HepG2 (cell line): ENCODE results near the gene DNM3. TPM values are rescaled to one million over a fixed set of nuclear protein-coding genes. Genes with fewer than 3 reads are reported as not detected.

Experiments used
- ATAC-seq: fragments of 200-7000 bp; cut with Tn5 transposase; 3 replicates; pipeline ENCODE4 v1.9.1; 2020; ENCODE audit warnings: mild to moderate bottlenecking, moderate library complexity
- BruUV-seq: library from RNA; stranded (reverse); fragments of 400-500 nt; replicated peaks from 2 replicates; lab custom pipeline; 2021; lab: Mats Ljungman, UMichigan
- CTCF ChIA-PET: fragments of 300-600 bp; formaldehyde crosslinking; extraction: SDS; loops from one replicate; lab custom pipeline; 2021; ENCODE audit warnings: low total read pairs, inconsistent platforms, low intra/inter-chr PET ratio; lab: Yijun Ruan, JAX
- POLR2A ChIA-PET: fragments of 350-600 bp; sonication (Branson Sonifier 250); formaldehyde crosslinking; loops from one replicate; lab custom pipeline; 2020; ENCODE audit warnings: antibody characterized with exemption, inconsistent platforms; lab: Yijun Ruan, JAX
- DNase-seq: peaks from one replicate; pipeline ENCODE4 v3.0.0-alpha.2; 2015; ENCODE audit warnings: low spot score
- FAIRE-seq: peaks from 3 replicates; lab custom pipeline; 2011; peaks lifted over from hg19 to GRCh38; lab: Jason Lieb, UNC
- H2AFZ ChIP-seq: one replicate; pipeline ENCODE4 v1.6.1; 2011; ENCODE audit warnings: low read length, inconsistent platforms
- H3K27ac ChIP-seq: fragments of 300-600 bp; 3 replicates; pipeline ENCODE4 v1.8.0; 2011; ENCODE audit warnings: mixed run types, mild to moderate bottlenecking, mixed read lengths, low read length, inconsistent platforms; ENCODE audit not compliant: insufficient read depth; ENCODE audit errors: extremely low read length
- H3K27me3 ChIP-seq, 2 experiments: fragments of 200-600 bp in 1 of 2; 2 replicates in 1 of 2; 3 replicates in 1 of 2; pipeline versions ENCODE4 v1.6.0 to v1.8.0; 2011; ENCODE audit warnings: low read length in 2 of 2, mild to moderate bottlenecking in 2 of 2, moderate library complexity in 2 of 2, inconsistent platforms in 1 of 2; ENCODE audit not compliant: insufficient read depth in 2 of 2, control insufficient read depth in 1 of 2
- H3K36me3 ChIP-seq, 2 experiments: fragments of 200-600 bp in 1 of 2; replicated peaks in 1 of 2; 2 replicates in 1 of 2; 3 replicates in 1 of 2; pipeline versions ENCODE4 v1.5.1 to v1.8.0; 2011; ENCODE audit warnings: low read length in 2 of 2, inconsistent platforms in 1 of 2; ENCODE audit not compliant: insufficient read depth in 2 of 2, control insufficient read depth in 1 of 2
- H3K4me1 ChIP-seq: 2 replicates; pipeline ENCODE4 v1.5.1; 2012; ENCODE audit warnings: low read length, inconsistent platforms; ENCODE audit not compliant: insufficient read depth
- H3K4me2 ChIP-seq: 2 replicates; pipeline ENCODE4 v1.6.0; 2011; ENCODE audit warnings: low read depth, low read length, inconsistent platforms
- H3K4me3 ChIP-seq, 3 experiments: fragments of 200-600 bp in 1 of 3; sonication (generic), shearing (Covaris generic) in 1 of 3; replicated peaks in 1 of 3; 2 replicates each; pipeline ENCODE4 v1.5.1; 2011 to 2016; ENCODE audit warnings: low read length in 3 of 3, inconsistent platforms in 2 of 3, low read depth in 2 of 3, mild to moderate bottlenecking in 2 of 3, control low read depth in 1 of 3, mixed read lengths in 1 of 3; ENCODE audit not compliant: insufficient read depth in 1 of 3
- H3K79me2 ChIP-seq: one replicate; pipeline ENCODE4 v1.6.1; 2011; ENCODE audit warnings: low read length, inconsistent platforms; ENCODE audit not compliant: insufficient read depth
- H3K9ac ChIP-seq: 2 replicates; pipeline ENCODE4 v1.6.0; 2011; ENCODE audit warnings: mild to moderate bottlenecking, low read depth, low read length, inconsistent platforms; ENCODE audit not compliant: insufficient read depth
- H3K9me3 ChIP-seq: 2 replicates; pipeline ENCODE4 v1.5.1; 2012; ENCODE audit warnings: mild to moderate bottlenecking, low read length
- H4K20me1 ChIP-seq: 2 replicates; pipeline ENCODE4 v1.6.0; 2011; ENCODE audit warnings: inconsistent platforms, mild to moderate bottlenecking, low read length, moderate library complexity; ENCODE audit not compliant: insufficient read depth
- ERF ChIP-seq: IDR thresholded peaks from 2 replicates; pipeline ENCODE4 v1.6.1; 2018; ENCODE audit warnings: missing biosample characterization, missing genetic modification reagents
- FOXA3 ChIP-seq: IDR thresholded peaks from 2 replicates; pipeline ENCODE4 v1.6.1; 2016; ENCODE audit warnings: missing genetic modification reagents, missing compliant biosample characterization
- IRF2 ChIP-seq: IDR thresholded peaks from 2 replicates; pipeline ENCODE4 v1.6.1; 2018; ENCODE audit warnings: missing genetic modification reagents, missing compliant biosample characterization
- RORA ChIP-seq: sonication (generic); formaldehyde crosslinking; IDR thresholded peaks from 2 replicates; pipeline ENCODE4 v1.5.0; 2020; ENCODE audit warnings: mild to moderate bottlenecking, missing genetic modification reagents, moderate library complexity
- SRY ChIP-seq: sonication (generic); formaldehyde crosslinking; IDR thresholded peaks from 2 replicates; pipeline ENCODE4 v1.8.0; 2022; ENCODE audit warnings: mild to moderate bottlenecking, missing genetic modification reagents
- U2AF1 ChIP-seq: fragments of 200-400 bp; formaldehyde crosslinking; optimal IDR thresholded peaks from 2 replicates; pipeline ENCODE3; 2017; ENCODE audit warnings: mild to moderate bottlenecking, low read depth, low read length
- ZBTB20 ChIP-seq: sonication (generic); formaldehyde crosslinking; IDR thresholded peaks from 2 replicates; pipeline ENCODE4 v1.8.1; 2023; ENCODE audit warnings: missing genetic modification reagents, low read depth, mild to moderate bottlenecking, borderline replicate concordance
- ZNF33A ChIP-seq: sonication (generic); formaldehyde crosslinking; IDR thresholded peaks from 2 replicates; pipeline ENCODE4 v1.5.1; 2020; ENCODE audit warnings: missing genetic modification reagents, mild to moderate bottlenecking, moderate library complexity, borderline replicate concordance
- ZNF510 ChIP-seq: sonication (generic); formaldehyde crosslinking; IDR thresholded peaks from 2 replicates; pipeline ENCODE4 v1.4.0; 2020; ENCODE audit warnings: low read depth, mild to moderate bottlenecking, missing genetic modification reagents
- ZNF670 ChIP-seq: sonication (generic); formaldehyde crosslinking; IDR thresholded peaks from 2 replicates; pipeline ENCODE4 v1.8.0; 2022; ENCODE audit warnings: mild to moderate bottlenecking, missing genetic modification reagents, borderline replicate concordance
- ZNF678 ChIP-seq: sonication (generic); formaldehyde crosslinking; IDR thresholded peaks from 2 replicates; pipeline ENCODE4 v1.4.0; 2020; ENCODE audit warnings: mild to moderate bottlenecking, missing genetic modification reagents
- ZNF737 ChIP-seq: sonication (generic); formaldehyde crosslinking; IDR thresholded peaks from 2 replicates; pipeline ENCODE4 v1.5.0; 2020; ENCODE audit warnings: missing genetic modification reagents, mild to moderate bottlenecking, borderline replicate concordance
- WGBS: methylation state at CpG from one replicate; pipeline ENCODE4 v1.1.6; 2017; ENCODE audit warnings: low lambda C conversion rate; 5-methylcytosine and 5-hydroxymethylcytosine counted together
- in situ Hi-C: cut with HindIII; loops from 2 replicates; pipeline ENCODE4 v1.10.0; 2017; ENCODE audit warnings: low pct_unique_long_range_greater_than_20kb; ENCODE audit not compliant: extremely low pct_ligation_motif_present
- intact Hi-C: fragments of 100-400 bp; cut with micrococcal nuclease; formaldehyde crosslinking; loops from one replicate; pipeline ENCODE4 v1.10.0; 2022; ENCODE audit not compliant: unreplicated experiment
- polyA plus RNA-seq, 8 experiments: library from polyadenylated mRNA; depleted of rRNA in 3 of 8; stranded (reverse) in 7 of 8; unstranded in 1 of 8; fragments of >200 nt; fragmentation: Illumina TruSeq in 4 of 8; extraction: Trizol in 4 of 8; gene quantifications; 2 replicates each; pipeline versions ENCODE4 v1.2.1 to v1.2.3, GENCODE V29; 2011 to 2016; ENCODE audit warnings: low read depth in 4 of 8, missing spikeins in 1 of 8, mixed read lengths in 1 of 8; ENCODE audit not compliant: insufficient read depth in 1 of 8
- total RNA-seq, 5 experiments: library from RNA; depleted of rRNA; stranded (reverse); fragments of >200 nt; fragmentation: Illumina TruSeq; extraction: Trizol; gene quantifications; 2 replicates each; pipeline ENCODE4 v1.2.3, GENCODE V29; 2016; ENCODE audit warnings: low read depth in 1 of 5
- TF ChIP-seq, protein P1 (sequence below): sonication (generic); formaldehyde crosslinking; IDR thresholded peaks from 2 replicates; pipeline ENCODE4 v1.5.0; 2020; ENCODE audit warnings: missing genetic modification reagents
- TF ChIP-seq, protein P2 (sequence below): IDR thresholded peaks from 2 replicates; pipeline ENCODE4 v1.6.1; 2018; ENCODE audit warnings: missing genetic modification reagents
- TF ChIP-seq, protein P3 (sequence below): sonication (generic); formaldehyde crosslinking; IDR thresholded peaks from 2 replicates; pipeline ENCODE4 v1.5.0; 2020; ENCODE audit warnings: mild to moderate bottlenecking, missing genetic modification reagents
- TF ChIP-seq, protein P4 (sequence below): sonication (generic); formaldehyde crosslinking; IDR thresholded peaks from 2 replicates; pipeline ENCODE4 v1.4.0; 2020; ENCODE audit warnings: low read depth, missing genetic modification reagents

Gene DNM3
- total and polyA plus RNA-seq, 2 of the 13 experiments (the other 11 are each of a cell fraction or from before 2014, with no cell fraction given), result 0.05 TPM; not detected in 1

DNA sequence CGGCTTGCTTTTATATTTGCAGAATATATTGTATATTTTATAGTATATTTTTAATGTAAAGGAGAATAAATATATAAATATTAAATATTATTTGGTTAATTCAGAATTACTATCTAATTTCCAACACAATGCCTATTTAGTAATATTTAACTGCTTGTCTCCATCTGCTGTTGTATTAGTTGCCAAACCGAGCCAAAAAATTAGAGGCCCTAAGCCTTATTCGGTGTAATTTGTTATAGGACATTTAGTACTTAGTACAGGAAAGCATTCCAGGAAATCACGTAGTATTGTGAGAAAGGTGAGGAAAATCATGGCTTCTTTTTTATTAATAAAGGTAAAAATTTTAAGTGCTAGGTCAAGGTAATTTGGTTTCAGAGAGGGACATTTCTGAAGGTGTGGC, 93.8 kb downstream of the DNM3 start:
- H2AFZ ChIP-seq, result no peak overlapping the region
- POLR2A ChIA-PET, result no interaction called here
- ATAC-seq, result no peak
- H3K4me1 ChIP-seq, result no peaks in the 10 kb centered on the region
- H3K27ac ChIP-seq, result no peak overlapping the region
- intact Hi-C loops, result no loop called here
- H4K20me1 ChIP-seq, result no peaks in the 10 kb centered on the region
- CTCF ChIA-PET, result no interaction called here
- H3K4me3 ChIP-seq, result no peak overlapping the region
- no peak for DNase-seq
- WGBS, result 14% methylated on average over 4 of the region's 4 CpGs
- H3K36me3 ChIP-seq, result no peaks in the 10 kb centered on the region
- H3K9ac ChIP-seq, result no peak overlapping the region
- no peaks in the 10 kb centered on the region for H3K79me2 ChIP-seq
- no TSS peak for BruUV-seq
- H3K4me2 ChIP-seq, result no peak overlapping the region
- H3K9me3 ChIP-seq, result no peaks in the 10 kb centered on the region
- in situ Hi-C loops, result no loop called here
- FAIRE-seq, result no peak
- no peaks in the 10 kb centered on the region; a peak in 1 of 5 replicates for H3K27me3 ChIP-seq
- TF ChIP-seq ZNF737 (CRISPR knock-in tag) (no peak), U2AF1 (no peak), FOXA3 (CRISPR knock-in tag) (no peak), ZNF33A (no peak), IRF2 (CRISPR knock-in tag) (no peak), RORA (CRISPR knock-in tag) (no peak), ZNF678 (CRISPR knock-in tag) (no peak), SRY (no peak), ZNF510 (CRISPR knock-in tag) (no peak), ZBTB20 (CRISPR knock-in tag) (no peak), ZNF670 (CRISPR knock-in tag) (no peak), ERF (no peak)
- TF ChIP-seq, protein P1, sequence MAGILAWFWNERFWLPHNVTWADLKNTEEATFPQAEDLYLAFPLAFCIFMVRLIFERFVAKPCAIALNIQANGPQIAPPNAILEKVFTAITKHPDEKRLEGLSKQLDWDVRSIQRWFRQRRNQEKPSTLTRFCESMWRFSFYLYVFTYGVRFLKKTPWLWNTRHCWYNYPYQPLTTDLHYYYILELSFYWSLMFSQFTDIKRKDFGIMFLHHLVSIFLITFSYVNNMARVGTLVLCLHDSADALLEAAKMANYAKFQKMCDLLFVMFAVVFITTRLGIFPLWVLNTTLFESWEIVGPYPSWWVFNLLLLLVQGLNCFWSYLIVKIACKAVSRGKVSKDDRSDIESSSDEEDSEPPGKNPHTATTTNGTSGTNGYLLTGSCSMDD (CRISPR knock-in tag), result no peak
- TF ChIP-seq, protein P2, sequence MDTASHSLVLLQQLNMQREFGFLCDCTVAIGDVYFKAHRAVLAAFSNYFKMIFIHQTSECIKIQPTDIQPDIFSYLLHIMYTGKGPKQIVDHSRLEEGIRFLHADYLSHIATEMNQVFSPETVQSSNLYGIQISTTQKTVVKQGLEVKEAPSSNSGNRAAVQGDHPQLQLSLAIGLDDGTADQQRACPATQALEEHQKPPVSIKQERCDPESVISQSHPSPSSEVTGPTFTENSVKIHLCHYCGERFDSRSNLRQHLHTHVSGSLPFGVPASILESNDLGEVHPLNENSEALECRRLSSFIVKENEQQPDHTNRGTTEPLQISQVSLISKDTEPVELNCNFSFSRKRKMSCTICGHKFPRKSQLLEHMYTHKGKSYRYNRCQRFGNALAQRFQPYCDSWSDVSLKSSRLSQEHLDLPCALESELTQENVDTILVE (CRISPR knock-in tag), result no peak
- TF ChIP-seq, protein P3, sequence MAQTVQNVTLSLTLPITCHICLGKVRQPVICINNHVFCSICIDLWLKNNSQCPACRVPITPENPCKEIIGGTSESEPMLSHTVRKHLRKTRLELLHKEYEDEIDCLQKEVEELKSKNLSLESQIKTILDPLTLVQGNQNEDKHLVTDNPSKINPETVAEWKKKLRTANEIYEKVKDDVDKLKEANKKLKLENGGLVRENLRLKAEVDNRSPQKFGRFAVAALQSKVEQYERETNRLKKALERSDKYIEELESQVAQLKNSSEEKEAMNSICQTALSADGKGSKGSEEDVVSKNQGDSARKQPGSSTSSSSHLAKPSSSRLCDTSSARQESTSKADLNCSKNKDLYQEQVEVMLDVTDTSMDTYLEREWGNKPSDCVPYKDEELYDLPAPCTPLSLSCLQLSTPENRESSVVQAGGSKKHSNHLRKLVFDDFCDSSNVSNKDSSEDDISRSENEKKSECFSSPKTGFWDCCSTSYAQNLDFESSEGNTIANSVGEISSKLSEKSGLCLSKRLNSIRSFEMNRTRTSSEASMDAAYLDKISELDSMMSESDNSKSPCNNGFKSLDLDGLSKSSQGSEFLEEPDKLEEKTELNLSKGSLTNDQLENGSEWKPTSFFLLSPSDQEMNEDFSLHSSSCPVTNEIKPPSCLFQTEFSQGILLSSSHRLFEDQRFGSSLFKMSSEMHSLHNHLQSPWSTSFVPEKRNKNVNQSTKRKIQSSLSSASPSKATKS, result no peak
- TF ChIP-seq, protein P4, sequence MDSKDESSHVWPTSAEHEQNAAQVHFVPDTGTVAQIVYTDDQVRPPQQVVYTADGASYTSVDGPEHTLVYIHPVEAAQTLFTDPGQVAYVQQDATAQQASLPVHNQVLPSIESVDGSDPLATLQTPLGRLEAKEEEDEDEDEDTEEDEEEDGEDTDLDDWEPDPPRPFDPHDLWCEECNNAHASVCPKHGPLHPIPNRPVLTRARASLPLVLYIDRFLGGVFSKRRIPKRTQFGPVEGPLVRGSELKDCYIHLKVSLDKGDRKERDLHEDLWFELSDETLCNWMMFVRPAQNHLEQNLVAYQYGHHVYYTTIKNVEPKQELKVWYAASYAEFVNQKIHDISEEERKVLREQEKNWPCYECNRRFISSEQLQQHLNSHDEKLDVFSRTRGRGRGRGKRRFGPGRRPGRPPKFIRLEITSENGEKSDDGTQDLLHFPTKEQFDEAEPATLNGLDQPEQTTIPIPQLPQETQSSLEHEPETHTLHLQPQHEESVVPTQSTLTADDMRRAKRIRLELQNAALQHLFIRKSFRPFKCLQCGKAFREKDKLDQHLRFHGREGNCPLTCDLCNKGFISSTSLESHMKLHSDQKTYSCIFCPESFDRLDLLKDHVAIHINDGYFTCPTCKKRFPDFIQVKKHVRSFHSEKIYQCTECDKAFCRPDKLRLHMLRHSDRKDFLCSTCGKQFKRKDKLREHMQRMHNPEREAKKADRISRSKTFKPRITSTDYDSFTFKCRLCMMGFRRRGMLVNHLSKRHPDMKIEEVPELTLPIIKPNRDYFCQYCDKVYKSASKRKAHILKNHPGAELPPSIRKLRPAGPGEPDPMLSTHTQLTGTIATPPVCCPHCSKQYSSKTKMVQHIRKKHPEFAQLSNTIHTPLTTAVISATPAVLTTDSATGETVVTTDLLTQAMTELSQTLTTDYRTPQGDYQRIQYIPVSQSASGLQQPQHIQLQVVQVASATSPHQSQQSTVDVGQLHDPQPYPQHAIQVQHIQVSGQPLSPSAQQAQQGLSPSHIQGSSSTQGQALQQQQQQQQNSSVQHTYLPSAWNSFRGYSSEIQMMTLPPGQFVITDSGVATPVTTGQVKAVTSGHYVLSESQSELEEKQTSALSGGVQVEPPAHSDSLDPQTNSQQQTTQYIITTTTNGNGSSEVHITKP (CRISPR knock-in tag), result no peak
